ENCODE data around the gene RIPK3. TPM values are rescaled to one million over a fixed set of nuclear protein-coding genes. Genes with fewer than 3 reads are reported as not detected.

The RIPK3 gene
- total and polyA plus RNA-seq, 2 of the 8 experiments (the other 6 are each of a cell fraction or from before 2014, with no cell fraction given), result 0.24 to 0.39 TPM

DNA sequence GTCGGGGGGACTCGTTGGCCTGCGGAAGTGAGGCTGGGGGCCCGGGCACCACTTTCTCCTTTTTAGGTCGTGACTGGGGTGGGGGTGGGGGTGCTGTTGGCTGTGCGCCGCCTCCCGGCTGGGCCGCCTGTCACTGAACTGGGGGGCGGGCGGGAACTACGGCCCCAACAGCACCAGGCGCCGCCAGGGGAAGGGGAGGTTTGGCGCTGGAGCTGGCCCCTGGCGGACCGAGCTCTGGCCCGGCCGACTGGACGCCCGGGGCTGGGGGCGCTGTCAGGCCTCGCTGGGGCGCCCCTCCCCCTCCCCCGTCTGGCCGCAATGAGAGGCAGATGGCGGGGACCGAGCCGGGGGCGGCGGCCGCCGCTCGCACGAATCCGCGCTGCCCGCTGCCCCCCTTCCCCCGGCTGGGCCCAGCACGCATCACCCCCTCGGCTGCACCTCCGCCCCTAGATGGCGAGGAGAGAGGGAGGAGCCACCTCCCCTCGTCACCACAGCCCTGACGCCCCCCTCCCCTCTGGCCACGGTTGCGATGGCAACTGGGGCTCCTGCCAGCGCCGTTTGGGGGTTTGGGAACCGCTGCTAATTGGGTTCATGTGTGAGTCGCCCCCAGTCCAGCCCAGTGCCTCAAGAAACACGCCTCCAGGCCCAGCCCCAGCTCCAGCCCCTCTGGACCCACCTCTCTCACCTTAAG is 28.9 kb upstream of the RIPK3 start:
- CTCF ChIA-PET (ENCODE audit: partially characterized antibody), result interaction anchor here (0.6 to 16.4 kb wide), 11 partner anchors 9 to 73 kb away, joined by 3 to 207 read pairs (median 5); partner anchors contain the start of genes ADCY4, CBLN3, KHNYN and RIPK3
- POLR2A ChIA-PET (ENCODE audit: partially characterized antibody), result interaction anchor here (1.0 to 4.2 kb wide), 4 partner anchors 11 to 68 kb away, joined by 3 to 24 read pairs (median 4); no protein-coding TSS in a partner anchor
- TF ChIP-seq, protein P1, sequence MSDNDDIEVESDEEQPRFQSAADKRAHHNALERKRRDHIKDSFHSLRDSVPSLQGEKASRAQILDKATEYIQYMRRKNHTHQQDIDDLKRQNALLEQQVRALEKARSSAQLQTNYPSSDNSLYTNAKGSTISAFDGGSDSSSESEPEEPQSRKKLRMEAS (IDR thresholded peaks at IDR 0.05), result 0 out of 2 replicates have a peak, but pooled peaks have one; percentile 18
- peak; percentile 74 for TF ChIP-seq CREB1 (IDR thresholded peaks at IDR 0.05)
- no peak for TF ChIP-seq GABPA (IDR thresholded peaks at IDR 0.05; ENCODE audit: borderline replicate concordance, insufficient read depth, low read length)
- no peak for TF ChIP-seq CBX8 (IDR thresholded peaks at IDR 0.05; ENCODE audit: borderline replicate concordance, low read depth, low read length)
- no peak for TF ChIP-seq SIRT6 (IDR thresholded peaks at IDR 0.05; ENCODE audit: low read length)
- peak; percentile 60; the same call in 1 of the 2 replicates for TF ChIP-seq KDM1A (IDR thresholded peaks at IDR 0.05; ENCODE audit: borderline replicate concordance, low read length)
- TF ChIP-seq TCF12 (IDR thresholded peaks at IDR 0.05; ENCODE audit: low read depth, low read length), result no peak
- no peak; a peak in 1 of 3 replicates for TF ChIP-seq POLR2A (IDR thresholded peaks at IDR 0.05; ENCODE audit: control extremely low read depth in 1 of 2, low read depth in 2 of 2, low read length in 2 of 2)
- no peak for TF ChIP-seq CTBP2 (IDR thresholded peaks at IDR 0.05; ENCODE audit: borderline replicate concordance, insufficient read depth, insufficient read length, low read length)
- no peak for TF ChIP-seq TAF1 (IDR thresholded peaks at IDR 0.05; ENCODE audit: low read depth, low read length)
- TF ChIP-seq SIN3A (conservative IDR thresholded peaks at IDR 0.05 in 1 of 2, IDR thresholded peaks at IDR 0.05 in 1 of 2; ENCODE audit: low read depth in 1 of 2, low read length in 2 of 2), result peak; percentile 58 to 80; a peak in 2 of 4 replicates

More for the DNA sequence above, 28.9 kb upstream of the RIPK3 start:
- Histone ChIP-seq H3K27ac (ENCODE audit: low read depth, low read length) (peak overlapping the region; percentile 53), H3K23me2 (ENCODE audit: low read depth, low read length) (peaks cover 16% of the 10 kb centered on the region), H3K4ac (replicated peaks; ENCODE audit: insufficient read length, low read depth, low read length) (peak overlapping the region; percentile 12), H4K5ac (ENCODE audit: insufficient read length, low read depth, low read length) (peak overlapping the region; percentile 55), H3K79me1 (ENCODE audit: low read depth, low read length) (no peaks in the 10 kb centered on the region; the same call in 1 of the 2 replicates), H4K91ac (replicated peaks; ENCODE audit: insufficient read length, low read length) (no peak overlapping the region), H3K9ac (replicated peaks in 1 of 4; ENCODE audit: extremely low read depth in 1 of 4, low read depth in 3 of 4, low read length in 3 of 4) (peak overlapping the region in 3 of 4 experiments; percentile 29 to 54 (median 45); a peak in 5 of 7 replicates), H3K18ac (ENCODE audit: extremely low read depth, low read length) (peak overlapping the region; percentile 78), H2AFZ (ENCODE audit: low read length) (no peak overlapping the region), H3K4me3 (ENCODE audit: extremely low read depth in 1 of 4, insufficient read depth in 2 of 4, low read depth in 3 of 4, low read length in 4 of 4) (peak overlapping the region; percentile 73 to 100 (median 82)), H3K23ac (ENCODE audit: insufficient read length) (no peak overlapping the region), H2BK5ac (ENCODE audit: low read depth, low read length) (peak overlapping the region; percentile 66; the same call in 1 of the 2 replicates), H2AK5ac (ENCODE audit: low read depth, low read length) (no peak overlapping the region), H2BK12ac (ENCODE audit: low read depth, low read length) (no peak overlapping the region), H4K8ac (ENCODE audit: extremely low read depth, insufficient read depth, low read length) (no peak overlapping the region; the same call in 1 of the 2 replicates), H3K79me2 (ENCODE audit: control insufficient read depth in 1 of 2, insufficient read depth in 2 of 2, low read length in 2 of 2) (no peaks in the 10 kb centered on the region), H3K27me3 (replicated peaks in 1 of 4; ENCODE audit: control insufficient read depth in 3 of 4, extremely low read depth in 1 of 4, insufficient read depth in 3 of 4, low read length in 3 of 4) (no peaks in the 10 kb centered on the region; a peak in 1 of 7 replicates), H2BK120ac (replicated peaks; ENCODE audit: low read depth, low read length) (no peak overlapping the region), H3K9me3 (ENCODE audit: insufficient read depth in 2 of 2, low read depth in 1 of 2, low read length in 1 of 2) (no peaks in the 10 kb centered on the region), H3K36me3 (ENCODE audit: control insufficient read depth in 2 of 4, insufficient read depth in 4 of 4, low read length in 3 of 4) (peaks cover 3 to 8% (median 6%) of the 10 kb centered on the region in 4 experiments; a peak in 5 of 8 replicates), H4K20me1 (replicated peaks in 1 of 2; ENCODE audit: control insufficient read depth in 1 of 2, insufficient read depth in 2 of 2, low read length in 2 of 2) (peaks cover 0 to 3% of the 10 kb centered on the region in 2 experiments), H3K56ac (replicated peaks; ENCODE audit: insufficient read length, low read depth, low read length) (peak overlapping the region; percentile 85), H2BK20ac (ENCODE audit: low read length) (no peak overlapping the region), H3K4me1 (replicated peaks in 1 of 4; ENCODE audit: control insufficient read depth in 3 of 4, insufficient read depth in 4 of 4, low read length in 3 of 4) (peaks cover 0 to 10% (median 7%) of the 10 kb centered on the region in 4 experiments; a peak in 6 of 7 replicates), H3K14ac (ENCODE audit: insufficient read length) (no peak overlapping the region), H3K4me2 (ENCODE audit: insufficient read depth in 1 of 2, low read depth in 2 of 2, low read length in 2 of 2) (peak overlapping the region; percentile 76 to 82), H2BK15ac (ENCODE audit: low read length) (0 out of 2 replicates have a peak overlapping the region, but pooled peaks have one; percentile 40)
- DNase-seq (ENCODE audit: low read depth in 1 of 2, low spot score in 2 of 2) (peak in 1 of 2 experiments; percentile 83), FAIRE-seq (no peak)
- 5% methylated on average over 10 of the region's 52 CpGs; no CpG with 5 or more reads in 1 of the 2 experiments for WGBS, 2 experiments (ENCODE audit: extremely low coverage in 1 of 2, insufficient coverage in 1 of 2, insufficient read length in 1 of 2, insufficient replicate concordance in 2 of 2, low coverage in 1 of 2, low lambda C conversion rate in 2 of 2, missing lambda C conversion rate in 1 of 2)
